Measurements from ENCODE around the gene CDC42EP2.

CDC42EP2 gene

GRCh38 chr11:65298131-65298535 lies 16.5 kb upstream of the CDC42EP2 start:
- no peak for DNase-seq (ENCODE audit: low read depth)

GRCh38 chr11:65298655-65299179 lies 15.9 kb upstream of the CDC42EP2 start:
- DNase-seq (ENCODE audit: low read depth) = no peak

- DNase-seq (ENCODE audit: low read depth) = no peak
Observed at GRCh38 chr11:65300621-65301275, 13.9 kb upstream of the CDC42EP2 start.

GRCh38 chr11:65301491-65302329 lies 13.0 kb upstream of the CDC42EP2 start:
- DNase-seq (ENCODE audit: low read depth) = no peak

GRCh38 chr11:65303555-65303954 lies 11.1 kb upstream of the CDC42EP2 start:
- no peak for DNase-seq (ENCODE audit: low read depth)

- DNase-seq (ENCODE audit: low read depth) = no peak
Observed at GRCh38 chr11:65304110-65304509, 10.6 kb upstream of the CDC42EP2 start.

GRCh38 chr11:65304613-65305012 lies 10.1 kb upstream of the CDC42EP2 start:
- DNase-seq (ENCODE audit: low read depth) = no peak

GRCh38 chr11:65305501-65306268 lies 9.0 kb upstream of the CDC42EP2 start:
- no peak for DNase-seq (ENCODE audit: low read depth)

- DNase-seq (ENCODE audit: low read depth) = no peak
Observed at GRCh38 chr11:65307298-65308229, 7.1 kb upstream of the CDC42EP2 start.

GRCh38 chr11:65308281-65308891 lies 6.3 kb upstream of the CDC42EP2 start:
- DNase-seq (ENCODE audit: low read depth) = no peak

- no peak for DNase-seq (ENCODE audit: low read depth)
Observed at GRCh38 chr11:65309006-65309405, 5.7 kb upstream of the CDC42EP2 start.

GRCh38 chr11:65310215-65310614 lies 4.5 kb upstream of the CDC42EP2 start:
- DNase-seq (ENCODE audit: low read depth) = no peak

GRCh38 chr11:65310736-65311135 lies 3.9 kb upstream of the CDC42EP2 start:
- DNase-seq (ENCODE audit: low read depth) = no peak

GRCh38 chr11:65311170-65311678 lies 3.4 kb upstream of the CDC42EP2 start:
- DNase-seq (ENCODE audit: low read depth) = no peak

- peak; percentile 75 for DNase-seq (ENCODE audit: low read depth)
Observed at GRCh38 chr11:65315204-65315865, 669 bp downstream of the CDC42EP2 start.

GRCh38 chr11:65315866-65316226 lies 1.2 kb downstream of the CDC42EP2 start:
- DNase-seq (ENCODE audit: low read depth) = no peak

- no peak for DNase-seq (ENCODE audit: low read depth)
Observed at GRCh38 chr11:65316227-65317024, 1.8 kb downstream of the CDC42EP2 start.

- DNase-seq (ENCODE audit: low read depth) = no peak
Observed at GRCh38 chr11:65317025-65317786, 2.5 kb downstream of the CDC42EP2 start.
